Activated CD4-positive, alpha-beta T cell treated with anti-CD3 and anti-CD28 coated beads for 36 hours (primary cell): ENCODE measurements around the gene FARP2. TPM values are rescaled to one million over a fixed set of nuclear protein-coding genes. Genes with fewer than 3 reads are reported as not detected.
"Not testable (repeated sequence)": the region's sequence is repeated elsewhere in the genome, so short reads cannot be mapped to it uniquely, and the experiment has no call there.

Source experiments
- ATAC-seq: fragments of 200-7000 bp; cut with Tn5 transposase; one replicate; pipeline ENCODE4 v1.10.0; 2021; ENCODE audit warnings: mild to moderate bottlenecking, moderate library complexity
- CTCF ChIA-PET: fragments of 350-600 bp; sonication (Branson Sonifier 250); formaldehyde crosslinking; loops from one replicate; lab custom pipeline; 2021; ENCODE audit warnings: antibody characterized with exemption; lab: Charles Lee
- POLR2A ChIA-PET: fragments of 350-600 bp; sonication (Branson Sonifier 250); formaldehyde crosslinking; loops from one replicate; lab custom pipeline; 2021; ENCODE audit warnings: antibody characterized with exemption, inconsistent platforms; lab: Charles Lee
- DNase-seq: peaks from one replicate; pipeline ENCODE4 v3.0.0-alpha.2; 2020
- H3K27ac Mint-ChIP-seq: one replicate; pipeline ENCODE4 v1.8.0; 2021; ENCODE audit warnings: mixed read lengths
- H3K27me3 Mint-ChIP-seq: one replicate; pipeline ENCODE4 v1.8.0; 2021; ENCODE audit warnings: mixed read lengths
- H3K36me3 Mint-ChIP-seq: one replicate; pipeline ENCODE4 v1.8.0; 2021; ENCODE audit warnings: low read depth, mixed read lengths
- H3K4me1 Mint-ChIP-seq: one replicate; pipeline ENCODE4 v1.8.0; 2021; ENCODE audit warnings: mixed read lengths
- H3K4me3 Mint-ChIP-seq: one replicate; pipeline ENCODE4 v1.8.0; 2021; ENCODE audit warnings: mild to moderate bottlenecking, moderate library complexity, mixed read lengths
- H3K9me3 Mint-ChIP-seq: one replicate; pipeline ENCODE4 v1.8.0; 2021; ENCODE audit warnings: low read depth, mixed read lengths
- intact Hi-C, 2 experiments: fragments of 100-400 bp; cut with DNase I in 1 of 2; cut with micrococcal nuclease in 1 of 2; formaldehyde crosslinking; loops; one replicate each; pipeline versions ENCODE4 v1.14.2 to v1.15.1; 2022 to 2024; cut with DNase I, micrococcal nuclease
- total RNA-seq, 2 experiments: library from RNA; stranded (reverse); gene quantifications; one replicate each; pipeline ENCODE4 v1.2.3, GENCODE V29; 2021

Gene FARP2
- total RNA-seq, 2 experiments from 2014 or later: 29.0 to 30.7 TPM

DNA sequence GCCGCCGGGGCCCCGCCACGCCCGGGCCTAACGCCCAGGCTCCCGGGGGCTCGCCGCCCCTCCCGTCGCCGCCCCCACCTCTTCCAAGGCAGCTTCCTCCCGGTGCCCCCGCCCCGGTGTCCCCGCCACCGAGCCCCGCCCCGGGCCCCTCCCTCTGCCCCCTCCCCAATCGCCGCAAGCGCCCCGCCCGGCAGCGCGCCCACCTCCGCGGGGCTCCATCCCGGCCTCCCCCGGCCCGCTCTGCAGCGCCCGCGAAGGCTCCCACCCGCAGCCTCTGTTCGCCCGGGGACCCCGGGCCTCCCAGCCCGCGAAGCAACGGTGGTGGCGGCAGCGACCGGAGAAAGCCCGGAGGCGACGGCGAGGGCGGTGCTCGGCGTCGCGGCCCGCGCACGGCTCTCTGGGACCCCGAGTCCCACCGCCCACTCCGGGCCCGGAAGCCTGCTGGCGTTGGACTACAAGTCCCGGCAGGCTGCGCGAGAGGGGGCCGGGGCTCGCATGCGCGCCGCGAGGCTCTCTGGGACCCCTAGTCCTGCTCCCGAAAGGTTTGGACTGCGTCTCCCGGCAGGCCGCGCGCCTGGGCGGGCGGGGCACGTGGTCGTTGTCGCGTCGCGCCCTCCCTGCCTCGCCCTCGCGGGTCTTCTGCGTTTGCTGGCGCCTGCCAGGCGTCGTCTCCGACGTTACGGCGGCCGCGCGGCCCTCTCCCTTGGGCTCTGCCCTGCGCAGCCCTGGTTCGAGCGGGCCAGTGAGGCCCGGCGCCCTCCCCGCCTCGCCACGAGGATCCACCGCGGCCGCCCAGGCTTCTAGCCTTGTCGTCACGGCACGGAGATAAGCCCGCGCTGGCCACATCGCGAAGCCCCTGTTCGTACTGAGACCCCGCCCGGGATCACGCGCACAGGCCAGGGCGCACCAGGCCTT, 152.4 kb downstream of the FARP2 start, which contains the start of gene STK25:
STK25 (minus strand) TSS at position 345 of the 915 bp plus-strand sequence. CDS start 549 bp downstream, outside the sequence.
- peaks cover 3% of the 10 kb centered on the region for H3K27me3 Mint-ChIP-seq
- H3K36me3 Mint-ChIP-seq: no peaks in the 10 kb centered on the region
- peak within 1 kb of the TSS; percentile 79 for H3K4me3 Mint-ChIP-seq
- intact Hi-C loops: loop anchor here (1.0 to 5.0 kb wide), 20 partner anchors 33 to 941 kb away; partner anchors contain the start of genes FARP2 (in 2 of the 2), HDLBP (in 2 of the 2), SEPTIN2 (in 2 of the 2) and ATG4B (in 1 of the 2)
- ATAC-seq (peak; percentile 96), DNase-seq (peak; percentile 99)
- peak within 1 kb of the TSS; percentile 58 for H3K27ac Mint-ChIP-seq
- POLR2A ChIA-PET: no interaction called here
- H3K4me1 Mint-ChIP-seq: peaks cover 19% of the 10 kb centered on the region
- H3K9me3 Mint-ChIP-seq: no peaks in the 10 kb centered on the region
- CTCF ChIA-PET: interaction anchor here (0.7 kb wide), 2 partner anchors 132 to 143 kb away, joined by 3 to 5 read pairs; no protein-coding TSS in a partner anchor

DNA sequence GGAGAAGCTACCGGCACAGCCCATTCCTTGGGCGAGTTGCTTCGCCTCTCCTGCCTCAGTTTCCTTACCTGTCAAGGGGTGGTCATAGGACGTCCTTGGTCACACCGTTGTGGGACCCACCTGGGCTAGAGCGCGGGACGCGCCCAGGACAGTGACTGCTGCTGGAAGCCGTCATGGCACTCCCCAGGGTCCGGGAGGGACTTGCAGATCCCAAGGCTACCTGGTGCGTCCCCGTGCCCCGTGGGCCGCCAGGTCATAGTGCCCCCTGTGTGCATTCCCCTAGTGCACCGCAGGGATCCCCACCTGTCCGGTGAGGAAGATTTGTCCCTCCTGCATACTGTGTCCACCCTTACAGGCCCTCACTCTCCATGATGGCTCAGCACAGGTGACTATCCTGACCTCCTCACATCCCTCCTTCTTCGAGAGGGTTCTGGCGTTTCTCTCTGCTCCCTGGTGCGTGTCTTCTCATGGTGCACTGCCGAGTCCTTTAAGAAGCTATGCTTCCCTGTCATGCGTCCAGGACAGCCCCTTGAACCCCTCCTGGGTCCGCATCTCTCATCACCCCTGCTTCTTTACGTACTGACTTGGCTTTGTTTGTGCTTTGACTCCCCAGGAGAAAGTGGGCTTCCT, 153.2 kb downstream of the FARP2 start:
- DNase-seq (peak; percentile 15), ATAC-seq (no peak)
- ChIA-PET CTCF (interaction anchor here (0.7 kb wide), 1 partner anchor 132 kb away, joined by 5 read pairs; no protein-coding TSS in a partner anchor), POLR2A (no interaction called here)
- H3K36me3 Mint-ChIP-seq: no peaks in the 10 kb centered on the region
- peak overlapping the region; percentile 58 for H3K27ac Mint-ChIP-seq
- intact Hi-C loops: loop anchor here (2.0 to 5.0 kb wide), 3 partner anchors 152 to 942 kb away; partner anchors contain the start of genes FARP2 (in 1 of the 2), HDLBP (in 1 of the 2), RNPEPL1 (in 1 of the 2) and SEPTIN2 (in 1 of the 2)
- peaks cover 19% of the 10 kb centered on the region for H3K4me1 Mint-ChIP-seq
- H3K27me3 Mint-ChIP-seq: peaks cover 3% of the 10 kb centered on the region
- H3K4me3 Mint-ChIP-seq: peak overlapping the region; percentile 33
- no peaks in the 10 kb centered on the region for H3K9me3 Mint-ChIP-seq

DNA sequence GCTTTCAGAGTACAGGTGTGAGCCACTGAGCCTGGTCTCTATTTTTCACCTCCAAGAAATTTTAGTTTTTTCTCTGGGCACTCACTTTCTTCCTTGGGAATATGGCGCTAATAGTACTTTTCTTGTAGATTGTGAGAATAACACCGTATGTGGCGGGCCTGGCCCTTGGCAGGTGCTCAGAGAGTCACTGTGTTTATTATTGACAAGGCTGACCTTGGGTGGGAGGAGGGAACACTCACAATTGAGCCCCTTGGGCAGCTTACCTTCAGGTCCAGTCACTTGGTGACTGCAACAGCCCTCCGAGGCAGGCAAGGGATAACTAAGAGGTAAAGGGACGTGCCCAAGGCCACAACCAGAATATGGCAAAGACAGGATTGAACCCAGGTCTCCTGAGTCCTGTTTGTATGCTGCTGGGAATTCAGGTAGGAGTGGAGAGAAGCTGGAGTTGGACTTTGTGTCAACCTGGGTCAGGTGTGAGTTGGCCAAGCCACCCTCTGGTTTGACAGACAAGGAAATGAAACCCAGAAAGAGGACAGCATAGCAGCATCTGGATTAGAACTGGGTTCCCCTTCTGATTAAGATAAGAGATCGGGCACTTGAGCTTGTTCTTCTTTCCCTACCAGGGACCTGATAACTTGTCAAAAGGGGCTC, 155.1 kb downstream of the FARP2 start:
- intact Hi-C loops: no loop called here
- ChIA-PET CTCF (interaction anchor here (0.6 kb wide), 1 partner anchor 159 kb away, joined by 4 read pairs; no protein-coding TSS in a partner anchor), POLR2A (no interaction called here)
- DNase-seq (no peak), ATAC-seq (no peak)
- peaks cover 3% of the 10 kb centered on the region for H3K27me3 Mint-ChIP-seq
- peaks cover 27% of the 10 kb centered on the region for H3K4me1 Mint-ChIP-seq
- H3K9me3 Mint-ChIP-seq: no peaks in the 10 kb centered on the region
- peak overlapping the region; percentile 22 for H3K27ac Mint-ChIP-seq
- H3K4me3 Mint-ChIP-seq: no peak overlapping the region
- H3K36me3 Mint-ChIP-seq: no peaks in the 10 kb centered on the region

DNA sequence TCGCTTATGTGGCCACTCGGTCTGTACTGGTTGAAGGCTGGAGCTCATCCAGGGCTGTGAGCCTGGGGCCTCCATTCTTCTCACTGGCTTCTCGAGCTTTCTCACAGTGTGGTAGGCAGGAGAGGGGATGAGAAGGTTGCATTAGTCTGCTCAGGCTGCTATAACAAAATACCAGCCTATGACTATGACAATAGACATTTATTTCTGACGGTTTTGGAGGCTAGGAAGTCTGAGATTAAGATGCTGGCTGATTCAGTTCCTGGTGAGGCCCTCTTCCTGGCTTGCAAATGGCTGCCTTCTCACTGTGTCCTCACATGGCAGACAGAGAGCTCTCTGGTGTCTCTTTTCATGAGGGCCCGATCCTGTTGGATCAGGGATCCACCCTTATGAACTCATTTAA, 158.5 kb downstream of the FARP2 start:
- no peak overlapping the region for H3K4me3 Mint-ChIP-seq
- H3K27ac Mint-ChIP-seq: no peak overlapping the region
- no peaks in the 10 kb centered on the region for H3K36me3 Mint-ChIP-seq
- H3K4me1 Mint-ChIP-seq: peaks cover 18% of the 10 kb centered on the region
- CTCF ChIA-PET: no interaction called here
- peaks cover 6% of the 10 kb centered on the region for H3K27me3 Mint-ChIP-seq
- no peak for ATAC-seq
- POLR2A ChIA-PET: interaction anchor here (1.0 kb wide), 1 partner anchor 103 kb away, joined by 4 read pairs; no protein-coding TSS in a partner anchor
- H3K9me3 Mint-ChIP-seq: peaks cover 6% of the 10 kb centered on the region
- intact Hi-C loops: no loop called here
- no peak for DNase-seq

DNA sequence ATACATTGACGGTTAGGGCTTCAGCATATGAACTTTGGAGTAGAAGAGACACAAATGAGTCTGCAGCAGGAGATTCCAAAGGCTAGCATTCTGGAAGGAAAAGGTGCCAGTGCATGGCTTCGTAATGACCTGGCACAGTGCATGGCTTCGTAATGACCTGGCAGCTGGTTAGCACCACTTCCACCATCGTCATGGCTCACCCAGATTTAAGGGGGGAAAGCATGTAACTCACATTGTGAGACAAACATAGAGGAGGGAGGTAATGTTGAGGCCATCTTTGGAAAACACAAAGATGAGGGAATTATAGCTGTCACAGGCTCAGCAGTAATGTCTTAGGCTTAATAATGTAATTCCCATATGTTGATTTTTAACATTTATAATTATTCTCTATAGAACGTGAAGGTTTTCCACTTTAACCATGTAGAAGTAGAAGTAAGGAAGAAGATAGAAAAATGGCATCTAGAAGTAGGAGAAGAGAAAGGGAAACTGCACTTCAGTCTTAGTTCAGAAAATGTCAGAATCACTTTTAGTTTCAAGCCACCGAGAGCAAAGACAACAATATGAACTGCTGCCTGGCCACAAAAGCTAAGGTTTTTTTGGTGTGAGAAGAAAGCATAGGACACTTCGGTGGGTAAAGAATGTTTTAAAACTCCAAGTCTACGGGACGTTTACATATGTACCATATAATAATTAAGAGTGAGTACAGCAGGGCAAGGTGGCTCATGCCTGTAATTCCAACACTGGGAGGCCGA, 159.1 kb downstream of the FARP2 start:
- DNase-seq: no peak
- intact Hi-C loops: no loop called here
- Mint-ChIP-seq H3K9me3 (peaks cover 6% of the 10 kb centered on the region), H3K27ac (peak overlapping the region; percentile 83), H3K4me1 (peaks cover 17% of the 10 kb centered on the region), H3K36me3 (no peaks in the 10 kb centered on the region), H3K4me3 (no peak overlapping the region), H3K27me3 (peaks cover 8% of the 10 kb centered on the region)
- CTCF ChIA-PET: interaction anchor here (0.9 kb wide), 1 partner anchor 9 kb away, joined by 3 read pairs; no protein-coding TSS in a partner anchor
- POLR2A ChIA-PET: interaction anchor here (1.0 kb wide), 1 partner anchor 103 kb away, joined by 4 read pairs; no protein-coding TSS in a partner anchor
- peak; percentile 60 for ATAC-seq

DNA sequence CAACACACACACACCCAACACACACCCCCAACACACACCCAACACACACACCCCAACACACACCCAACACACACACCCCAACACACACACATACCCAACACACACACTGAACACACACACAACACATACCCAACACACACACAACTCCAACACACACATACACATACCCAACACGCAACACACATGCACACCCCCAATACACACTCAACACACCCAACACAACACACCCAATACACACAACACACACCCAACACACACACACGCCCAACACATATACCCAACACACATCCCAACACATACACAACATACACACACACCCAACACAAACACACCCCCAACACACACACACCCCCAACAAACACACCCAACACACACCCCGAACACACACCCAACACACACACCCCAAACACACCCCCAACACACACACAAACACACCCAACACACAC, 160.5 kb downstream of the FARP2 start:
- Mint-ChIP-seq H3K36me3 (no peaks in the 10 kb centered on the region), H3K27me3 (peaks cover 12% of the 10 kb centered on the region), H3K4me3 (no peak overlapping the region), H3K27ac (no peak overlapping the region), H3K4me1 (peaks cover 17% of the 10 kb centered on the region), H3K9me3 (peaks cover 6% of the 10 kb centered on the region)
- no peak for ATAC-seq
- DNase-seq: no peak
- CTCF ChIA-PET: no interaction called here
- POLR2A ChIA-PET: no interaction called here
- intact Hi-C loops: no loop called here

DNA sequence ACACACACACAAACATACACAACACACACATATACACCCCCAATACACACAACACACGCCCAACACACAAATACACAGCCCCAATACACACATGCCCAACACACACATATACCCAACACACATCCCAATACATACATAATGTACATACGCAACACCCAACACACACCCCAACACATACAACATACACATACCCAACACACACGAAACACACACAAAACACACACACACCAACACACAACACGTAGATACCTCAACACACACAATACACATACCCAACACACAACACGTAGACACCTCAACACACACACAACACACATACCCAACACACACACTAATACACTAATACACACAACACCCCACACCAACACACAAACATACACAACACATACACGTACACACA, 161.2 kb downstream of the FARP2 start:
- H3K27ac Mint-ChIP-seq: no peak overlapping the region
- ChIA-PET POLR2A (no interaction called here), CTCF (no interaction called here)
- DNase-seq: no peak
- no peaks in the 10 kb centered on the region for H3K36me3 Mint-ChIP-seq
- H3K27me3 Mint-ChIP-seq: peaks cover 9% of the 10 kb centered on the region
- no peak for ATAC-seq
- no peak overlapping the region for H3K4me3 Mint-ChIP-seq
- H3K4me1 Mint-ChIP-seq: peaks cover 17% of the 10 kb centered on the region
- intact Hi-C loops: no loop called here
- H3K9me3 Mint-ChIP-seq: peaks cover 6% of the 10 kb centered on the region

DNA sequence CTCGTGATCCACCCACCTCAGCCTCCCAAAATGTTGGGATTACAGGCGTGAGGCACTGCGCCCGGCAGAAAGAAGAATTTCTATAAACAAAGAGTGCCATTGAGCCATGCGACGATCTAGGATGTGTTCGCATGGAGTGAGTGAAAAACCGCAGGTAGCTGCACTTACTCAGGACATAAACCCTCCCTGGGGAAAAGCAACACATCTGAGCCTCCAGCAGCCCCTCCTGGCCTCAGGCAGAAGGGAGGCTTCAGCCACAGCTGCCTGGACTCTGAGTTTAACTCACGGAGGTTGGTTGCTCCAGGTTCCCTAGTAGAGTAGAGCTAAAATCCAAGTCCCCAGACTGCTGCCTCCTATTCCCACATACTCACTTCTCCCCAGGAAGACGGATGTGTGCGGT, 163.6 kb downstream of the FARP2 start:
- H3K27me3 Mint-ChIP-seq: peaks cover 9% of the 10 kb centered on the region
- ATAC-seq (no peak), DNase-seq (no peak)
- H3K4me3 Mint-ChIP-seq: no peak overlapping the region
- H3K36me3 Mint-ChIP-seq: no peaks in the 10 kb centered on the region
- no peak overlapping the region for H3K27ac Mint-ChIP-seq
- intact Hi-C loops: no loop called here
- POLR2A ChIA-PET: no interaction called here
- H3K9me3 Mint-ChIP-seq: peaks cover 6% of the 10 kb centered on the region
- CTCF ChIA-PET: no interaction called here
- H3K4me1 Mint-ChIP-seq: peaks cover 16% of the 10 kb centered on the region

DNA sequence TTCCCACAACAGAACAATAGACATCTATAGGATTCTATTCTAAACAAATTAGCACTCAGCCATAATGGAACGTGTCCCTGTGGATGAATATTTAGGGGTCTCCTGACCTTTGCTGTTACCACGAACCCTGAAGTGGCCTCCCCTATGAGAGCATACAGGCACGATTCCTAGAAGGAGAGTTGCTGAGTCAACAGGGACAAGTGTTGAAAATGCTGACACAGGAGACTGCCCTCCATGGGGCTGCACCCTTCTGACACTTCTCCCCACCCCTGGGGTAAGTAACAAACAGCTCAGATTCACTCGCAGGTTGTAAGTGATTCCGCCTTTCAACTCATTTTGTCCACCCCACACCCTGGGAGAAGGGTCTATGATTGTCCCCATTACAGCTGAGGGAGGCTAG, 166.4 kb downstream of the FARP2 start:
- no peak overlapping the region for H3K27ac Mint-ChIP-seq
- intact Hi-C loops: no loop called here

DNA sequence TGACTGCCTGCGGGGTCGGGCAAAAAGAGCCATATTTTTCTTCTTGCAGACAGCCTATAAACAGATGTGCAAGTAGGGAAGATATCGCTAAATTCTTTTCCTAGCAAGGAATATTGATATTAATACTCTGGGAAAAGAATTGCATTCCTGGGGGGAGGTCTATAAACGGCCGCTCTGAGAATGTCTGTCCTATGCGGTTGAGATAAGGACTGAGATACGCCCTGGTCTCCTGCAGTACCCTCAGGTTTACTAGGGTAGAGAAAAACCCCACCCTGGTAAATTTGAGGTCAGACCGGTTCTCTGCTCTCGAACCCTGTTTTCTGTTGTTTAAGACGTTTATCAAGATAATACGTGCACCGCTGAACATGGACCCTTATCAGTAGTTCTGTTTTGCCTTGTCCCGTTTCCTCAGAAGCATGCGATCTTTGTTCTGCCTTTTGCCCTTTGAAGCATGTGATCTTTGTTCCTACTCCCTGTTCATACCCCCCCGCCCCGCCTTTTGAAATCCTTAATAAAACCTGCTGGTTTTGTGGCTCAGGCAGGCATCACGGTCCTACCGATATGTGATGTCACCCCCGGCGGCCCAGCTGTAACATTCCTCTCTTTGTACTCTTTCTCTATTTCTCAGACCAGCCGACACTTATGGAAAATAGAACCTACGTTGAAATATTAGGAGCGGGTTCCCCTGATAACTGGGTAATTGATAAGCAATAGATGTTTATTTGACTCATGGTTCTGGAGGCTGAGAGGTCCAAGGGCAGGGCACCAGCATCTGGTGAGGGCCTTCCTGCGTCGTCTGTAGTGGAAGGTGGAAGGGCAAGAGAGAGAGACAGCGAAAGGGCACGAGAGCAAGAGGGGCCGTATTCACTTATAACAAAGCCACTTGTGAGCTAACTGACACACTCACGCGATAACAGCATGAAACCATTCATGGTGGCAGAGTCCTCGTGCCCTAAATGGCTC, 170.0 kb downstream of the FARP2 start:
- POLR2A ChIA-PET, H3K9me3 Mint-ChIP-seq, CTCF ChIA-PET, H3K4me1 Mint-ChIP-seq, DNase-seq, ATAC-seq, H3K36me3 Mint-ChIP-seq, H3K4me3 Mint-ChIP-seq, intact Hi-C loops, H3K27ac Mint-ChIP-seq, H3K27me3 Mint-ChIP-seq: not testable (repeated sequence)

More for the DNA sequence above, 166.4 kb downstream of the FARP2 start:
- DNase-seq (no peak), ATAC-seq (no peak)
- H3K36me3 Mint-ChIP-seq: no peaks in the 10 kb centered on the region
- no peak overlapping the region for H3K4me3 Mint-ChIP-seq
- peaks cover 7% of the 10 kb centered on the region for H3K9me3 Mint-ChIP-seq
- CTCF ChIA-PET: no interaction called here
- H3K27me3 Mint-ChIP-seq: peaks cover 7% of the 10 kb centered on the region
- POLR2A ChIA-PET: no interaction called here
- H3K4me1 Mint-ChIP-seq: no peaks in the 10 kb centered on the region
